NCI-H146 treated with DMSO at 0.1 percent for 48 hours (cell line): ENCODE data around the gene TRABD2B.

Experiments
- DNase-seq: peaks from one replicate; lab custom pipeline; 2025; ENCODE audit not compliant: unreplicated experiment; lab: John Stamatoyannopoulos, UW

Gene TRABD2B

DNA sequence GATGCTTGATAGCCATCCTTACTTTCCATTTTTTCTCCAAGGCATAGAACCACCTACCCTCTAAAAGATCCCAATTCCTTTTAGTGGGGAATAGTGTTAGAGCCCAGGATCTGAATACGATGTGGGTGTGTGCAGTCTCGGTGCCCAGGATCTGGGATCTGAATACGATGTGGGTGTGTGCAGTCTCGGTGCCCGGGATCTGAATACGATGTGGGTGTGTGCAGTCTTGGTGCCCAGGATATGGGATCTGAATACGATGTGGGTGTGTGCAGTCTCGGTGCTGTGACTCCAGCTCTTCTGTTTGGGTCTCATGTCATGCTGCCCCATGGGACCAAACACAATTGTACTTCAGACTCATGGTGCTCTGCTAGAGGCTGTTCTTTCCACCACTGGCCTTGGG, 265.5 kb downstream of the TRABD2B start:
- DNase-seq = no peak

DNA sequence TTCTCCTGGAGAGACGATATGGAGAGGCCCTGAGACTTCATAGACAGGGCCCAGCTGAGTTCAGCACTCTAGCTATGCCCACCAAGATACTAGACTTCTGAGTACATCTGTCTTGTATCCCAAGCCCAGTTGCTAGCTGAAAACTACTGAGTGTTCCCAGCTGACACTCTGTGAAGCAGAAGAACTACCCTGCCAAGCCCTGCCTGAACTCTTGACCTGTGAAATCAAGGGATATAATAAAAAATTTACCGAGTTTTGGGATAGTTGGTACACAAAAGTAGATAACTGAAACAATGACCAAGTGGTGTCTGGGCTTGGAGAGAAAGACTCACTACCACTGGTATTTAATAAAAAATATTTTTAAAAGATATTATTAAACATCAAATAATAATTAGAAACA, 267.5 kb downstream of the TRABD2B start:
- DNase-seq = no peak

DNA sequence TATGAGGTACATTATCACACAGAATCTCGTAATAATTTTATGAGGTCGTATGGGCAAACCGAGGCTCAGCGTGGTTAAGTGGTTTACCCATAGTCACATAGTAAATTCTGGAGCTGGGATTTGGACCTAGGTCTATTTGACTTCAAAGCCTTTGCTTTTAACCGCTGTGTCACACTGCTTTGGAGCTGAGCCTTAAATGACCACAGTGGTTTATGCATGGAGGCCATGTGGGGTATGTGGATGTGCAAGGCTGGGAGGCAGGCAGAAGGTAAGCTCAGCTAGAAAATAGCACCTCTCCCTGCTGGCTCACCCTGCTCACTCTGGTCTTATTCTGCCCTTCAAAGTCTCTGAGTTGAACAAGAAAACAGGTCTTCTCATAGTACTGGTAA, 269.5 kb downstream of the TRABD2B start:
- no peak for DNase-seq

DNA sequence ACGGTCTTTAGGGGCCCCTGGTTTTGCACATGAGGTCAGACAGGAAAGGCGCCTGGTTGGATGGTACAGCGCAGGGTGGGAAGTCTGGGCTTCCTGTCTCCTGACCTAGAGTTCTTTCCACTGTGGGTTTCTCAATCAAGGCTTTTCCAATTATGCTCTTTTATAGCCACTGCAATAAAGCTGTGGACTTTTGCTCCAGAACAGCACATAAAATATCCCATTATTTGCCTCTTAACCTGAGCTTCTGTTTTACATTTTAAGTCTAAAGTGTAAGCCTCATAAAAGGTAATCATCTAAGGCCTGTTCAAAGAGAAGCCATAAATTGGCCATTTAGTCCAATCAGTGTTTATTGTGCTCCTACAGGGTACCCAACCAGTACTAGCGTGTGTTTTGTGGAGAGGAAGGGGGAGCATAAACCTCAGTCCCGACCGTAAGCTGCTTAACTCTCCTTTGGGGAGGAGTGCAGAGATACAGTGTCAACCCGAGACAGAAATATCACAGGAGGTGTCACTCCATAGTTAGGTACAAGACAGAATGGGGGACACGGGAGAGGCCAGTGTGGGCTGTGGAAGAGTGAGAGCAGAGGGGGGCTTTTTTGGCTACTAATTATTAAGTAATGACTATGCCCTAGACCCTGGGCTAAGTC, 270.0 kb downstream of the TRABD2B start:
- DNase-seq = no peak

DNA sequence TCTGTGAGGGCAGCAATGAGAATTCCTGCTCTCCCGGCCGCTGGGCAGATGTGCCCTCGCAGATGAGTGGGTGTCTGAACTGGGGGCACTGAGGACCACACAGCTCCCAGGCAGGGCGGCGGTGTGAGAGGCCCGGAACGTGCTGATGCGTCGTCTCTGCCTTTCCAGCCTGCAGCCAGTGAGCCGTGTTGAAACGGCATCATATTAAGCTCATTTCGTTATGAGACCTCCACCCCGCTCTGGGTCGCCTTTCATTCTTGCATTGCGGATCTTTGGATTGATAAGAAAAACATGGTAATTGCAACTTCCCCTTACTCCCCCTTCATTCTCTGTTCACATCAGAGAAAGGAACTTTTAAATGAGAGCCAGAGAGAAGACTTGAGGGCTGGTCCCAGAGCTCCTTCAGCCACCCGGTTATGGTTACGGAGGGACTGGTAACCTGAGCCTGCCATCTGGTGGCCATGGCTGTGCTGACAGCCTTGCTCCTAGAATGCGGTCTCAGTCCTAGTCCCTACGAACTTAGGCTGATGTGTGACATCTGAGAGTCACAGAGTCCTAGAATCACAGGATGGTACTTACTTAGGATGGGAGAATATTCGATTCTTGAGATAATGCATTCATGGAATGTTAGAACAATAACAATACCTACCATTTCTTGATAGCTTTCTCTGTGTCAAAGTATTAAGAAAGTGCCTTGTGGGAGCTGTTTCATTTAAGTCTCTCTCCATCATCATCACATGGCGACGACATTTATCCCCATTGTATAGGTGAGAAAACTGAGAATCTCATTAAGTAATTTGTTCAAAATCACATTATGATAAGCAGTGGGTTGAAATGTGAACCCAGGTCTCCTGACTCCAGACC, 271.0 kb downstream of the TRABD2B start:
- peak; percentile 18 for DNase-seq

DNA sequence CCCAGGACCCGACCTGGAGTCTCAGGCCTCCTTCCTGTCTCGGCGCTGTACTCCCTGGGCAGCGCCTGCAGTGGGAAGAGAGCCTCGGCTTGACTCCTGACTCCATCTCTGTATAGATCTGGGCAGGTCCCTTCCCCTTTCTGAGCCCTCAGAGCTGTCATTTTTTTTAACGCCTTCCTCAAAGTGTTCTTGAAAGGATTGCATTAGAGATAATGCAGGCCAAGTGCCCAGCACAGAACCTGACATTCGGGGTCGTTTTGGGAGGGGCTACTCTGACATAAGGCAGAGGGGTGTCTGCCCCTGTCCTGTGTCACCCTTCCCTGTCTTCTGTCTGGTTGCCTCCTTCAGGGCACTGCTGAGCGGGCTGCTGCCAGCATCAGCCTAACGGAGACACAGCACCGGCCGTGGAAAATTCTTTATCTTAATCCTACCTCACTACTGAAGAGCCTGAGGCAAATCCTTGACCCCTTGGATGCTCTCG, 271.6 kb downstream of the TRABD2B start:
- no peak for DNase-seq

DNA sequence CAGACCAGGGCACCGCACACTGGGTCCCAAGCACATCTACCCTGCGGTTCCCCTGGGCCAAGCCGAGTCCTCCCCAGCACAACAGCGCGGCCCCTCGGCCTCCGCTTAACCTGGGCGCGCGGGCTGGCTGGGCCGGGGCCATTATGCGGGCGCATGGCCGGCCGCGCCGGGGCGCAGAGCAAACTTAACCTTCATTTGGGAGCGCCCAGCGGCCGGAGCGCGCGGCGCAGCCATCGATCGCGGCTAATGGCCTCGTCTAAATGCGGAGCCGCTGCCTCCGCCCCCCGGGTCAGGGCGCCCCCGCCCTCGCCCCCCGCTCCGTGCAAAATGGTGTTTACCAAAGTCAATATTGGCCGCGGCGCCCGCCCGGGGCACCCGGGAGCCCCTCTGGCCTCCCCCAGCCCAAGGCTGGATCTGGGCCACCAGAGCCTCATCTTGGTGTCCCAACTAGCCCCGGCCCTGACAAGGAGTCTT, 272.1 kb downstream of the TRABD2B start:
- DNase-seq = no peak

DNA sequence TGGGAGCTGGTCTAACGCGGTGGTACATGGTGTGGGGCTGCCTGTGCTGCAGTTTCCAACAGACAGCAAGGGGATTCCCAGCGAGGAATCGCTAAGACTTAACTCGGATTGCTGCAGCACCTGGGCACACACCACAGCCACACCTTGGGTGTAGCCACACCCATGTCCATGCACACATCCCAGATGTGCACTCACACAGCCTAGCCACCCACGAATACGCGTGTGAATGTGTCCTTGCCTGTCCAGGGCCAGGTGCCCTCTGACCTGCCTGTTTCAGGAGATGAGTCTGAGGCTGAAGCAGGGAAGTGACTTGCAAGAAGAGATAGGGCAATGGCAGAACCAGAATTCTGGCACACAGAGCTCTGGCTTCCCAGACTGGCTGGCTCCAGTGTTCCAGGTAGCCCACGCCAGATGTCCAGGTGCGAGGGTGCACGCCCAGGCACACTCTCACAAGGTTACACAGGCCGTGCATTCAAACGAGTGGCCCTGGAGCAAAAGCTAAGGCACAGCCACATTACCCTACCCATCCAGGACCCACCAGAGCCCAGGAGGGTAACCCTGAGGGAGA, 272.7 kb downstream of the TRABD2B start:
- no peak for DNase-seq

DNA sequence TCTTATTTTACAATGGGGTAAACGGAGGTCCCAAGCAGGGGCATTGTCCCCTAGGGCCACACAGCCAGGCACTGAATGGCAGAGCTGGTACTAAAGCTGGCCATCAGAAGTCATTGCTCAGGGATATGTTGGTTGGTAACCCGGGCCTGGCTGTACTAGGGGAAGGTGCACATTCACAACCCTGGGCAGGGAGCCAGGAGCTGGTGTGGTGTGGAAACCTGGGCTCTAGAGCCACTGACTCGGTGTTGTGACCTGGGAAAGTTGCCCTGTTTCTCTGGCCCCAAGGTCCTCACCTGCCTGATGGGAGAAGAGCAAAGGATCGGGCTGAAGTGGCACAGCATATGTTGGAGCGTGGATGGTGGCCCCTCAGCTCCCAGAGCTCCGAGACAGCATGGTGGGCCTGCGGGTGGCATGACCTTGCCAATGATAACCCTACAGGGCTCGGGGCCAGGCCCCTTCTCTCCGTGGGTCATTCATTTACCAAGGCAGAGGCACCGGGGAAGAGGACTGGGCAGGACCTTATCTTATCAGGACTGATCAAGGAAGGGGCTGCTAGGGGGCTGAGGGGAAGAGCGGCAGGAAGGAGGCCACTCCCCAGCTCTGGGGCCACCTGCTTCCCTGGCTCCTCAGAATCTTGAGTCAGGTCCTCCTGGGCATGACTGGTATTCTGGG, 274.1 kb downstream of the TRABD2B start:
- DNase-seq = no peak

DNA sequence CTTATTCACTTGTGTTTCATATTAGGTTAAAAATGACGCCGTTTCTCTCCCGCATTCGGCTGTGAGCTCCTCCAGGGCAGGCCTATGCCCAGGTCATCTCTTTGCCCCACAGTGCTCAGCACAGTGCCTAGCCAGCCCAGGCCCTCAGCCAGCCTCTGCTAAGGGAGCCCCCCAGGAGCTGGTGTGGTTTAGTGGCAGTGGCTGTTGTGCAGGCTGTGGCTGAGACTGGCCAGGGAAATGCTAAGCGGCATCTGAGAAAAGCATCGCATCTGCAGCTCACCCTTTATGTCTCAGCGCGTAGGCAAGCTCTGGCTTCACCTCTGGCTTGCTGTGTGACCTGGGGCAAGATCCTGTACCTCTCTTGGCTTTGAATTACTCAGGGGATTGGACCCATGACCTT, 275.1 kb downstream of the TRABD2B start:
- DNase-seq = no peak

DNA sequence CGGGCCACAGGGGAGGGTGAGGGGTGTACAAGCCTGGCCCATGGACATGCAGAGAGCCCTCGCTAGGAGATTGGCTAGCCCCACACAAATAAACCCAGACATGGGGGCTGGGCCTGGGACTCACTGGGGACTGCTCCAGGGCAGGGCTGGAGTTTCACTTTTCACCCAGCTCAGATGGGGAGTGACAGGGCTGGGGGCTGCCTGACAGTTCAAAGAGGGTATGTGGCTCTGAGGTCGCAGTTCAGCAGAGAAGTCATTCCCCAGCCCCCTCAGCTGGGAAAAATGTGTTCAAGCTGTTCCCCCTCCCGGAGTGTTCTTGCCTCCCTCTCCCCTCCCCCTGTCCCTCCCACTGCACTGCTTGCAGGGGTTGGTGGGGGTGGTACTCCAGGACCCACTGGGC, 277.1 kb downstream of the TRABD2B start:
- no peak for DNase-seq

DNA sequence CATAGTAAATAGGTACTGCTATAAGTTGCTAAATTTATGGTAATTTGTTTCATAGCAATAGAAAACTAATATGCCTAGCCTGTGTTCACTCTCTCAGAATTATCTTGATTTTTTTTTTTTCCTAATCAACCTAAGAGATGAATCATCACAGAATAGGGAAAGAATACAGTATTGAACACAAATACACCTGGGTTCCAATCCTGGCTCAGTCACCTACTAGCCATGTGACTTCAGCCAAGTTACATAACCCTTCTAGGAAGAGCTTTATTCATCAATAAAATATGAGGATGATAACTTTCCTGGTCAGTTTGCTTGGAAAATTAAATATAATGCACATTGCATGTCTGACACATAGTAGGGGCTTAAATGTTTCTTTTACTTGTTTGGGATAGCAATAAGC, 279.8 kb downstream of the TRABD2B start:
- no peak for DNase-seq

DNA sequence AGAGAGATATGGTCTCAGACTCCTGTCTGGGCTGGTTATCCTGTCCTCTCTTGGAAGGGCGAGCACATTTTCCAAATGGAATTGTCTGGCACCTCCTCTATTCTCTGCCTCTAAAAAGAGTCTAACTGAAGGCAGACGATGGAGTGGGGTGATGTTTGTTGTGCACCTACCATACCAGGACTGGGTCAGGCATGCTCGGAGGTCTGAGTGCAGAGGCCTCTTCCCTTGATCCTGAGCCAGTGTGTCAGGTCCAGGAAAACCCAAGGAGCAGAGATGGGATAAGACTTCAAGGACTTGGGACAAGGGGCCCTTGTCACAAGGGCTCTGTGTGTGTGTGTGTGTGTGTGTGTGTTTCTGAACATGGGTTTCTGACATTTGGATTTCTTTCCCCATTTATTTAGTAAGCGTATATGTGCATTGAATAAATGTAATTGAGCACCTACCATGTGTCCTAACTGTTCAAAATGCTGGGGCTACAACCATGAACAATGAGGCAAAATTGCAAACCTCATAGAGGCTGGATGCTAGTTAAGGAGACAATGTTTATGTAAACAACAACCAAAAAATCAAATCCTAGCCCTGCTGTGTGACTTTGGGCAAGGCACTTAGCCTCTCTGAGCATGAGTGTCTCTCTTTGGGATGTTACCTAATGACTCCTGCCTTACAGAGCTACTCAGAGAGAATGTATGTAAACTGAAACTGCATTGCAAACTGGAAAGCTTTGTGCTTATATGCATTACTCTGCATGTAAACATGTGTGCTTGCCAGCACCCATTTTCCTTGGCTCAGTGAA, 283.0 kb downstream of the TRABD2B start:
- no peak for DNase-seq

DNA sequence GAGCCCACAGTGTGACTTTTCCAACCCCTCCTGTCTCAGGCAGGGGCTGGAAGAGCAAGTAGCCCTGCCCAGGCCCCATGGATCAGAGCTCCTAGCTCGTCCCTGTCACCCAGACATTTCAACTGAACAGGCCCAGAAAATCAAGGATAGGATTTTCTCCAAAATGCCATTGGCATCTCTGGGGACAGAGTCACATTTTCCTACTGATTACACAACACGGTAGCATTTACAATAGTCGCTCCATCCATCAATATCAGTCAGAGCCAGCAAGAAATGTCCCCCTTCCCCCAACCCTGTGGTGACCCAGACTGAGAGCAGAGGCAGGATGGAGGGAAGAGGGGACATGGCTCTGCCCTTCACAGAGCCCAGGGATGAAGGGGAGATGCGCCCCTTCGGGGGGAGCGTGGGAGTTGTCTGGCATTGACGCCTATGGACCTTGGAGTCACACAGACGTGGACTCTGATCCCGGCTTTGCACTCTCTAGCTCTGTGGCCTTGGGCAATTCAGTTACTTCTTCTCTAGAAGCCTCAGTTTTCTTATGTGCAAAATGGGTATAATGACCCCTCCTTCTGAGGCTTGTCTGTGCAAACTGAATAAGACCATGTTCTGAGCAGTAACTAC, 283.7 kb downstream of the TRABD2B start:
- no peak for DNase-seq

DNA sequence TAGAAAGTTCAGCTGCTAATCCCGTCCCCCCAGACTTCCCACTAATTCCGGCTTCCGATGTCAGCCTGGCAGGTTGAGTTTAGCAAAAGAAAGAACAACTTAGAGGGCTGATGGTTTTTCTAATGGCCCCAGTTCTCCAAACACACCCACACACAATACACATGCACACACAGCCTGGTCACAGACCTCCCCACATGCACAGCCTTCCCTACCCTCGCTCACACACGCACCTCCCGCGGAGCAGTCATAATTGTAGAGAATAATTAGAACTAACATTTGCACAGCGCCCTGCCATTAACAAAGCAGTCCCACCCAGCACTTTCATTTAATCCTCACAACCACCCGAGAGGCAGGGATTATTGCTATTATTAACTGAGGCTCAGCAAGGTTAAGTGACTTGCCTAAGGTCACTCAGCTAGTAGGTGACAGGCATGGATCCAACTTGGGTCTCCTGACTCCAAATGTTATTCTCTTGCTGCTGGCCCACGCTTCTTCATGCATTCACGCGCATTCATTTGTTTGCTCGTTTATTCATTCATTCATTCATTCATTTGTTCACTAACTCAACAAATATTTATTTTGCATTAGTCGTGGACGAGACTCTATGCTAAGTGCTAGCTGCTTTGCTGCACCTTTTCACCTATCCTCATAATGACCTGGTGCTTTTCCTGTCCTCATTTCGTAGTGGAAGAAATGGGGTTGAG, 284.4 kb downstream of the TRABD2B start:
- DNase-seq = peak; percentile 12

DNA sequence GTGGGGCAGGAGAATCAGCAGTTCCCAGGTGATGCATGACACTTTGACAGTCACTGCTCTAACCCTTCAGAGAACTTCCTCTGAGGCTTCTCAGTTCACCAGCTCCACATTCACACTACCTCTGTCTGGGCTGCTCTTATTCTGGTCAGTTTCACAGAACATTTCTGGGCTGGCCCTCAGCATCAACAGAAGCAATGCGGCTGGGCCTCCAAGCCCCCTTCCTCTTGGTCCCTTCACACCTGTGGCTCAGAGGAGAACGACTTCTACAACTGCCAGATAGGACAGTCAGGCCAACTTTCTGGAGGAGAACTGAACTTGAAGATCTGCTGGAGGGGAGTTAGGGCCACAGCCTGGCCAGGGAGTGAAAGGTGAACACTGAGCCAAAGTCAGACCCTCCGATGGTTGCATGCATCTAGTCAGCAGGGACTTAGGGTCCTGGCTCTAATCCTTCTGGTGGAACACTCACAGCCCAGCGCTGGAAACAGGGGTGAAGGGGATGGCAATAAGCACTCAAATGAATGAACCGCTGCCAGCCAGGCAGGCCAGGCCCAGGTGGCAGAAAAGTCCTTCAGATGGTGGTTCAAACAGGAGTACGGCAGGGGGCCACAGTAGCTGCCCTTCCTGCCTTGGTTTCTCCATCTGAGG, 285.2 kb downstream of the TRABD2B start:
- no peak for DNase-seq

DNA sequence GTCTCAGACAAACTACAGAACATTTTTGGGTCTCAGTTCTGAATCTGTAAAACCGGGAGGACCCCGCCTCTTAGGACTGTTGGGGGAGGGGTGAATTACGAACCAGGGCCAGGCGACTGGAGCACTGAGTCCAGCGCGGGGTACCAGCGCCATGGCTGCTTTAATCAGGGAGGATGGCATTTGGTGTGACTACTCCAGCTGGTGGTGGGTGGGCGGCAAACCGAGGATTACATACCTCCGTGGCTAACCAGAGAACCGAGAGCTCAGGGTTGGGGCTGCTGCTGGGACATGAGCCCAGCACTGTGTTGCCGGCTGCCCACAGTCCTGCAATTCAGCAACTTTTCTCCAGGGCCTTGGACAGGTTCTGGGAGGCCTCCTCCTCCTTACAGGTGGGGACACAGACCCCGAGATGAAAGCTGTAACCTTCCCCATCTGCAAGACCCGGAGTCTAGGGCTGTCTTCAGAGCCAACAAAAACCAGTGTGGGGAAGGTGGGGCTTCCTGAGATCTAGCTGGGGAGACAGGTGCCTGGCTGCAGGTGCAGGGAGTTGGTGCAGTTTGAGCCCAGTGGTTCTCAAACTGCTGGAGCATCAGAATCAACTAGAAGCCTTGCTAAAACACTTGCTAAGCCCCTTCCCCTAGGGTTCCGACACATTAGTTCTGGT, 285.9 kb downstream of the TRABD2B start:
- DNase-seq = no peak
